Motor neuron (in vitro differentiated cells): Measurements from ENCODE around the gene ADRA1B. TPM values are rescaled to one million over a fixed set of nuclear protein-coding genes. Genes with fewer than 3 reads are reported as not detected.

Experiments used
- ATAC-seq, 8 experiments: fragments of 200-7000 bp; cut with Tn5 transposase; replicated peaks in 6 of 8; 2 replicates each; pipeline ENCODE4 v1.8.0; 2021; ENCODE audit warnings: mild to moderate bottlenecking in 8 of 8, moderate library complexity in 8 of 8
- H3K27ac ChIP-seq, 2 donors: fragments of 250-450 bp; sonication (Bioruptor Pico); 2 replicates each; pipeline ENCODE4 v1.9.0; 2021; ENCODE audit warnings: antibody characterized with exemption in 2 of 2, mild to moderate bottlenecking in 2 of 2, moderate library complexity in 1 of 2
- H3K4me1 ChIP-seq, 2 donors: fragments of 250-450 bp; sonication (Bioruptor Pico); replicated peaks in 1 of 2; 2 replicates each; pipeline ENCODE4 v1.6.1; 2021; ENCODE audit warnings: antibody characterized with exemption in 2 of 2, mild to moderate bottlenecking in 2 of 2, moderate library complexity in 1 of 2
- H3K4me3 ChIP-seq, 5 donors: fragments of 250-450 bp; sonication (Bioruptor Pico); 2 replicates each; pipeline ENCODE4 v1.9.0; 2021; ENCODE audit warnings: antibody characterized with exemption in 5 of 5, mild to moderate bottlenecking in 5 of 5, moderate library complexity in 4 of 5
- WGBS, 10 experiments: fragments of 450-650 bp; shearing (Covaris generic); methylation state at CpG; one replicate each; pipeline ENCODE4 v1.0.0; 2022; 5-methylcytosine and 5-hydroxymethylcytosine counted together
- in situ Hi-C, 9 experiments: fragments of 400-800 bp; cut with MboI; loops; one replicate each; pipeline ENCODE4 v1.15.0; 2021; ENCODE audit warnings: low sequenced_read_pairs in 9 of 9, low pct_unique_long_range_greater_than_20kb in 2 of 9; ENCODE audit not compliant: unreplicated experiment in 9 of 9
- total RNA-seq, 8 experiments: library from RNA; unstranded; fragments of 300-600 nt; gene quantifications; 2 replicates each; pipeline versions ENCODE4 v1.2.3 to v1.2.4, GENCODE V29; 2022

The ADRA1B gene
- total RNA-seq = 1 to 10 TPM in 1 of 8 experiments, under 1 TPM in 6, not detected in 1; 0.25 to 4.8 (median 0.57) TPM

- in situ Hi-C loops = loop anchor here in 1 of 9 experiments (10.0 kb wide), 1 partner anchor 471 kb away; no protein-coding TSS in a partner anchor
- peak; percentile 87 to 98 (median 94) for ATAC-seq
- Histone ChIP-seq H3K4me3 (peak within 1 kb of the TSS; percentile 33 to 46 (median 44)), H3K4me1 (peaks cover 16 to 36% of the 10 kb centered on the region in 2 donors), H3K27ac (no peak within 1 kb of the TSS)
- WGBS, 10 experiments = 0 to 30% (median 9%) methylated on average over 1 to 6 of the region's 81 CpGs; no CpG with 5 or more reads in 4 of the 10 experiments
Observed at GRCh38 chr5:159915904-159916840, at the start of gene ADRA1B. ADRA1B (plus strand) TSS chr5:159916482; CDS start chr5:159916906, 424 bp downstream.

- 44 to 100% (median 85%) methylated on average over 1 to 2 of the region's 2 CpGs; no CpG with 5 or more reads in 2 of the 10 experiments for WGBS, 10 experiments
- no peak overlapping the region for H3K4me3 ChIP-seq
- H3K27ac ChIP-seq = no peak overlapping the region
- peaks cover under 1 to 9% of the 10 kb centered on the region in 2 donors for H3K4me1 ChIP-seq
- in situ Hi-C loops = no loop called here
- peak in 1 of 8 experiments; percentile 18 for ATAC-seq
Observed at GRCh38 chr5:159873680-159874079, 42.6 kb upstream of the ADRA1B start.

GRCh38 chr5:159874263-159874662, 42.0 kb upstream of the ADRA1B start:
- ATAC-seq = peak in 5 of 8 experiments; percentile 33 to 54 (median 45)
- in situ Hi-C loops = no loop called here
- Histone ChIP-seq H3K4me1 (peaks cover 5 to 13% of the 10 kb centered on the region in 2 donors), H3K4me3 (no peak overlapping the region), H3K27ac (no peak overlapping the region)

GRCh38 chr5:159877016-159877415, 39.3 kb upstream of the ADRA1B start:
- peaks cover 8 to 16% of the 10 kb centered on the region in 2 donors for H3K4me1 ChIP-seq
- in situ Hi-C loops = no loop called here
- WGBS, 10 experiments = 27 to 88% (median 72%) methylated on average over 1 to 7 of the region's 8 CpGs; no CpG with 5 or more reads in 4 of the 10 experiments
- H3K27ac ChIP-seq = no peak overlapping the region
- H3K4me3 ChIP-seq = no peak overlapping the region
- no peak for ATAC-seq

GRCh38 chr5:159877894-159878448, 38.3 kb upstream of the ADRA1B start:
- Histone ChIP-seq H3K4me1 (peaks cover 8 to 16% of the 10 kb centered on the region in 2 donors), H3K4me3 (no peak overlapping the region), H3K27ac (no peak overlapping the region)
- 25 to 96% (median 83%) methylated on average over 1 to 7 of the region's 7 CpGs; no CpG with 5 or more reads in 2 of the 10 experiments for WGBS, 10 experiments
- ATAC-seq = no peak
- in situ Hi-C loops = no loop called here

GRCh38 chr5:159878988-159879471, 37.3 kb upstream of the ADRA1B start:
- WGBS, 10 experiments = 0 to 35% (median 0%) methylated on average over 1 to 8 of the region's 11 CpGs; no CpG with 5 or more reads in 3 of the 10 experiments
- in situ Hi-C loops = no loop called here
- Histone ChIP-seq H3K27ac (peak overlapping the region in 1 of 2 donors; percentile 1), H3K4me1 (peaks cover 8 to 15% of the 10 kb centered on the region in 2 donors), H3K4me3 (no peak overlapping the region)
- peak; percentile 87 to 98 (median 96) for ATAC-seq

- Histone ChIP-seq H3K27ac (no peak overlapping the region), H3K4me1 (peaks cover 8 to 12% of the 10 kb centered on the region in 2 donors), H3K4me3 (no peak overlapping the region)
- no peak for ATAC-seq
- 88 to 100% (median 100%) methylated on average over 1 to 2 of the region's 2 CpGs; no CpG with 5 or more reads in 3 of the 10 experiments for WGBS, 10 experiments
- in situ Hi-C loops = no loop called here
Observed at GRCh38 chr5:159880676-159881075, 35.6 kb upstream of the ADRA1B start.

- no peak overlapping the region for H3K4me3 ChIP-seq
- WGBS, 10 experiments = 25 to 100% (median 40%) methylated on average over 1 to 2 of the region's 2 CpGs; no CpG with 5 or more reads in 5 of the 10 experiments
- H3K4me1 ChIP-seq = peaks cover 8 to 12% of the 10 kb centered on the region in 2 donors
- peak in 2 of 8 experiments; percentile 61 to 70 for ATAC-seq
- in situ Hi-C loops = no loop called here
- H3K27ac ChIP-seq = no peak overlapping the region
Observed at GRCh38 chr5:159881967-159882366, 34.3 kb upstream of the ADRA1B start.

GRCh38 chr5:159883522-159883950, 32.7 kb upstream of the ADRA1B start:
- no peak for ATAC-seq
- H3K4me1 ChIP-seq = peaks cover 8% of the 10 kb centered on the region in 2 donors
- no peak overlapping the region for H3K27ac ChIP-seq
- no peak overlapping the region for H3K4me3 ChIP-seq
- in situ Hi-C loops = no loop called here

- H3K27ac ChIP-seq = no peak overlapping the region
- H3K4me3 ChIP-seq = no peak overlapping the region
- peak in 2 of 8 experiments; percentile 15 to 17 for ATAC-seq
- in situ Hi-C loops = no loop called here
- H3K4me1 ChIP-seq = no peaks in the 10 kb centered on the region
Observed at GRCh38 chr5:159884917-159885620, 31.2 kb upstream of the ADRA1B start.

- whole genome bisulfite sequencing, 10 experiments = 67 to 100% (median 83%) methylated on average over 1 of the region's 1 CpG; no CpG with 5 or more reads in 6 of the 10 experiments
- in situ Hi-C loops = no loop called here
- Histone ChIP-seq H3K27ac (no peak overlapping the region), H3K4me1 (no peaks in the 10 kb centered on the region), H3K4me3 (no peak overlapping the region)
- no peak for ATAC-seq
Observed at GRCh38 chr5:159886296-159886695, 30.0 kb upstream of the ADRA1B start.

GRCh38 chr5:159887050-159887449, 29.2 kb upstream of the ADRA1B start:
- no peak overlapping the region for H3K27ac ChIP-seq
- no peak overlapping the region for H3K4me3 ChIP-seq
- in situ Hi-C loops = no loop called here
- 50 to 92% (median 83%) methylated on average over 1 of the region's 1 CpG; no CpG with 5 or more reads in 5 of the 10 experiments for WGBS, 10 experiments
- ATAC-seq = no peak
- no peaks in the 10 kb centered on the region for H3K4me1 ChIP-seq
